K562 (cell line): ENCODE results near the gene KCNJ4. TPM values are rescaled to one million over a fixed set of nuclear protein-coding genes. Genes with fewer than 3 reads are reported as not detected.

ENCODE experiments used
- BCOR ChIP-seq: fragments of 450-650 bp; IDR thresholded peaks from 2 replicates; pipeline ENCODE4 v1.6.1; 2016
- CHD1 ChIP-seq: fragments of 200-600 bp; sonication (generic); IDR thresholded peaks from one replicate; pipeline ENCODE4 v1.6.1; 2012; ENCODE audit warnings: mild to moderate bottlenecking, moderate library complexity, low read length, inconsistent platforms
- CTBP1 ChIP-seq: fragments of 450-650 bp; IDR thresholded peaks from 2 replicates; pipeline ENCODE4 v1.6.1; 2016; ENCODE audit warnings: borderline replicate concordance
- ELF1 ChIP-seq: fragments of 200-800 bp; sonication (Bioruptor generic); IDR thresholded peaks from 2 replicates; pipeline ENCODE4 v1.6.1; 2016; ENCODE audit warnings: missing genetic modification characterization, missing compliant biosample characterization
- KDM5B ChIP-seq: fragments of 200-600 bp; sonication (generic); IDR thresholded peaks from 2 replicates; pipeline ENCODE4 v1.6.1; 2012; ENCODE audit warnings: low read depth, mild to moderate bottlenecking, moderate library complexity, low read length, control low read depth, inconsistent platforms; ENCODE audit not compliant: insufficient replicate concordance
- PHF8 ChIP-seq: fragments of 200-600 bp; sonication (generic); IDR thresholded peaks from 2 replicates; pipeline ENCODE4 v1.6.1; 2012; ENCODE audit warnings: mixed run types, mild to moderate bottlenecking, inconsistent platforms, low read length, moderate library complexity, borderline replicate concordance
- ZFX ChIP-seq: sonication (generic); formaldehyde crosslinking; IDR thresholded peaks from 2 replicates; pipeline ENCODE4 v1.8.0; 2022; ENCODE audit warnings: mild to moderate bottlenecking, missing genetic modification reagents, moderate library complexity
- ZNF511 ChIP-seq: sonication (generic); formaldehyde crosslinking; IDR thresholded peaks from 2 replicates; pipeline ENCODE4 v1.8.0; 2022; ENCODE audit warnings: mild to moderate bottlenecking, missing genetic modification reagents
- ZNF740 ChIP-seq, 3 experiments: fragments of 200-800 bp in 1 of 3; sonication (Bioruptor generic) in 1 of 3; sonication (generic) in 1 of 3; formaldehyde crosslinking in 1 of 3; IDR thresholded peaks; 2 replicates each; pipeline versions ENCODE4 v1.6.1 to v1.8.0; 2016 to 2022; ENCODE audit warnings: mild to moderate bottlenecking in 2 of 3, missing compliant biosample characterization in 2 of 3, missing genetic modification characterization in 2 of 3, missing genetic modification reagents in 1 of 3
- polyA plus RNA-seq, 8 experiments: library from polyadenylated mRNA; depleted of rRNA in 4 of 8; stranded (reverse) in 5 of 8; unstranded in 3 of 8; fragments of >200 nt; fragmentation: Nextera tagmentation in 2 of 8; fragmentation: Illumina TruSeq in 1 of 8; extraction: Ambion mirVana in 2 of 8; extraction: Trizol in 1 of 8; gene quantifications; 2 replicates each; pipeline versions ENCODE4 v1.2.1 to v1.2.3, GENCODE V29; 2011 to 2014; ENCODE audit warnings: inconsistent platforms in 1 of 8, missing spikeins in 1 of 8
- total RNA-seq, 7 experiments: library from RNA; depleted of rRNA in 6 of 7; stranded (reverse); fragments of >200 nt in 6 of 7; fragmentation: Illumina TruSeq in 2 of 7; extraction: Trizol in 2 of 7; gene quantifications; 2 replicates each; pipeline versions ENCODE4 v1.2.1 to v1.2.3, GENCODE V29; 2011 to 2021; ENCODE audit warnings: low replicate concordance in 1 of 7
- TF ChIP-seq, protein P1 (sequence below), 2 experiments: fragments of 450-650 bp; conservative IDR thresholded peaks; 2 replicates each; pipeline ENCODE4 v1.6.1; 2017; ENCODE audit warnings: mild to moderate bottlenecking in 2 of 2, moderate library complexity in 2 of 2
- TF ChIP-seq, protein P2 (sequence below): fragments of 450-650 bp; IDR thresholded peaks from 2 replicates; pipeline ENCODE4 v1.6.1; 2016; ENCODE audit warnings: mild to moderate bottlenecking, moderate library complexity

KCNJ4 gene
- total and polyA plus RNA-seq, 9 of the 15 experiments (the other 6 are each of a cell fraction or from before 2014, with no cell fraction given) = 0.07 to 0.55 (median 0.09) TPM; not detected in 4

- TF ChIP-seq, protein P1, sequence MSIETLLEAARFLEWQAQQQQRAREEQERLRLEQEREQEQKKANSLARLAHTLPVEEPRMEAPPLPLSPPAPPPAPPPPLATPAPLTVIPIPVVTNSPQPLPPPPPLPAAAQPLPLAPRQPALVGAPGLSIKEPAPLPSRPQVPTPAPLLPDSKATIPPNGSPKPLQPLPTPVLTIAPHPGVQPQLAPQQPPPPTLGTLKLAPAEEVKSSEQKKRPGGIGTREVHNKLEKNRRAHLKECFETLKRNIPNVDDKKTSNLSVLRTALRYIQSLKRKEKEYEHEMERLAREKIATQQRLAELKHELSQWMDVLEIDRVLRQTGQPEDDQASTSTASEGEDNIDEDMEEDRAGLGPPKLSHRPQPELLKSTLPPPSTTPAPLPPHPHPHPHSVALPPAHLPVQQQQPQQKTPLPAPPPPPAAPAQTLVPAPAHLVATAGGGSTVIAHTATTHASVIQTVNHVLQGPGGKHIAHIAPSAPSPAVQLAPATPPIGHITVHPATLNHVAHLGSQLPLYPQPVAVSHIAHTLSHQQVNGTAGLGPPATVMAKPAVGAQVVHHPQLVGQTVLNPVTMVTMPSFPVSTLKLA (conservative IDR thresholded peaks at IDR 0.05) = 0 out of 4 replicates have a peak, but pooled peaks of 1 of the 2 experiments have one; percentile 34
- TF ChIP-seq ZNF740 (CRISPR knock-in tag; IDR thresholded peaks at IDR 0.05) = 0 out of 2 replicates have a peak, but pooled peaks have one; percentile 44
- TF ChIP-seq ZNF740 (tag; IDR thresholded peaks at IDR 0.05) = no peak
- TF ChIP-seq ELF1 = 0 out of 2 replicates have a peak, but pooled peaks have one; percentile 49
- TF ChIP-seq CTBP1 = 0 out of 2 replicates have a peak, but pooled peaks have one; percentile 46
- TF ChIP-seq BCOR = peak; percentile 58
- peak; percentile 43 for TF ChIP-seq KDM5B
- TF ChIP-seq PHF8 = peak; percentile 78; the same call in 1 of the 2 replicates
- peak; percentile 70 for TF ChIP-seq ZFX (CRISPR knock-in tag)
- TF ChIP-seq CHD1 = peak; percentile 15
- TF ChIP-seq, protein P2, sequence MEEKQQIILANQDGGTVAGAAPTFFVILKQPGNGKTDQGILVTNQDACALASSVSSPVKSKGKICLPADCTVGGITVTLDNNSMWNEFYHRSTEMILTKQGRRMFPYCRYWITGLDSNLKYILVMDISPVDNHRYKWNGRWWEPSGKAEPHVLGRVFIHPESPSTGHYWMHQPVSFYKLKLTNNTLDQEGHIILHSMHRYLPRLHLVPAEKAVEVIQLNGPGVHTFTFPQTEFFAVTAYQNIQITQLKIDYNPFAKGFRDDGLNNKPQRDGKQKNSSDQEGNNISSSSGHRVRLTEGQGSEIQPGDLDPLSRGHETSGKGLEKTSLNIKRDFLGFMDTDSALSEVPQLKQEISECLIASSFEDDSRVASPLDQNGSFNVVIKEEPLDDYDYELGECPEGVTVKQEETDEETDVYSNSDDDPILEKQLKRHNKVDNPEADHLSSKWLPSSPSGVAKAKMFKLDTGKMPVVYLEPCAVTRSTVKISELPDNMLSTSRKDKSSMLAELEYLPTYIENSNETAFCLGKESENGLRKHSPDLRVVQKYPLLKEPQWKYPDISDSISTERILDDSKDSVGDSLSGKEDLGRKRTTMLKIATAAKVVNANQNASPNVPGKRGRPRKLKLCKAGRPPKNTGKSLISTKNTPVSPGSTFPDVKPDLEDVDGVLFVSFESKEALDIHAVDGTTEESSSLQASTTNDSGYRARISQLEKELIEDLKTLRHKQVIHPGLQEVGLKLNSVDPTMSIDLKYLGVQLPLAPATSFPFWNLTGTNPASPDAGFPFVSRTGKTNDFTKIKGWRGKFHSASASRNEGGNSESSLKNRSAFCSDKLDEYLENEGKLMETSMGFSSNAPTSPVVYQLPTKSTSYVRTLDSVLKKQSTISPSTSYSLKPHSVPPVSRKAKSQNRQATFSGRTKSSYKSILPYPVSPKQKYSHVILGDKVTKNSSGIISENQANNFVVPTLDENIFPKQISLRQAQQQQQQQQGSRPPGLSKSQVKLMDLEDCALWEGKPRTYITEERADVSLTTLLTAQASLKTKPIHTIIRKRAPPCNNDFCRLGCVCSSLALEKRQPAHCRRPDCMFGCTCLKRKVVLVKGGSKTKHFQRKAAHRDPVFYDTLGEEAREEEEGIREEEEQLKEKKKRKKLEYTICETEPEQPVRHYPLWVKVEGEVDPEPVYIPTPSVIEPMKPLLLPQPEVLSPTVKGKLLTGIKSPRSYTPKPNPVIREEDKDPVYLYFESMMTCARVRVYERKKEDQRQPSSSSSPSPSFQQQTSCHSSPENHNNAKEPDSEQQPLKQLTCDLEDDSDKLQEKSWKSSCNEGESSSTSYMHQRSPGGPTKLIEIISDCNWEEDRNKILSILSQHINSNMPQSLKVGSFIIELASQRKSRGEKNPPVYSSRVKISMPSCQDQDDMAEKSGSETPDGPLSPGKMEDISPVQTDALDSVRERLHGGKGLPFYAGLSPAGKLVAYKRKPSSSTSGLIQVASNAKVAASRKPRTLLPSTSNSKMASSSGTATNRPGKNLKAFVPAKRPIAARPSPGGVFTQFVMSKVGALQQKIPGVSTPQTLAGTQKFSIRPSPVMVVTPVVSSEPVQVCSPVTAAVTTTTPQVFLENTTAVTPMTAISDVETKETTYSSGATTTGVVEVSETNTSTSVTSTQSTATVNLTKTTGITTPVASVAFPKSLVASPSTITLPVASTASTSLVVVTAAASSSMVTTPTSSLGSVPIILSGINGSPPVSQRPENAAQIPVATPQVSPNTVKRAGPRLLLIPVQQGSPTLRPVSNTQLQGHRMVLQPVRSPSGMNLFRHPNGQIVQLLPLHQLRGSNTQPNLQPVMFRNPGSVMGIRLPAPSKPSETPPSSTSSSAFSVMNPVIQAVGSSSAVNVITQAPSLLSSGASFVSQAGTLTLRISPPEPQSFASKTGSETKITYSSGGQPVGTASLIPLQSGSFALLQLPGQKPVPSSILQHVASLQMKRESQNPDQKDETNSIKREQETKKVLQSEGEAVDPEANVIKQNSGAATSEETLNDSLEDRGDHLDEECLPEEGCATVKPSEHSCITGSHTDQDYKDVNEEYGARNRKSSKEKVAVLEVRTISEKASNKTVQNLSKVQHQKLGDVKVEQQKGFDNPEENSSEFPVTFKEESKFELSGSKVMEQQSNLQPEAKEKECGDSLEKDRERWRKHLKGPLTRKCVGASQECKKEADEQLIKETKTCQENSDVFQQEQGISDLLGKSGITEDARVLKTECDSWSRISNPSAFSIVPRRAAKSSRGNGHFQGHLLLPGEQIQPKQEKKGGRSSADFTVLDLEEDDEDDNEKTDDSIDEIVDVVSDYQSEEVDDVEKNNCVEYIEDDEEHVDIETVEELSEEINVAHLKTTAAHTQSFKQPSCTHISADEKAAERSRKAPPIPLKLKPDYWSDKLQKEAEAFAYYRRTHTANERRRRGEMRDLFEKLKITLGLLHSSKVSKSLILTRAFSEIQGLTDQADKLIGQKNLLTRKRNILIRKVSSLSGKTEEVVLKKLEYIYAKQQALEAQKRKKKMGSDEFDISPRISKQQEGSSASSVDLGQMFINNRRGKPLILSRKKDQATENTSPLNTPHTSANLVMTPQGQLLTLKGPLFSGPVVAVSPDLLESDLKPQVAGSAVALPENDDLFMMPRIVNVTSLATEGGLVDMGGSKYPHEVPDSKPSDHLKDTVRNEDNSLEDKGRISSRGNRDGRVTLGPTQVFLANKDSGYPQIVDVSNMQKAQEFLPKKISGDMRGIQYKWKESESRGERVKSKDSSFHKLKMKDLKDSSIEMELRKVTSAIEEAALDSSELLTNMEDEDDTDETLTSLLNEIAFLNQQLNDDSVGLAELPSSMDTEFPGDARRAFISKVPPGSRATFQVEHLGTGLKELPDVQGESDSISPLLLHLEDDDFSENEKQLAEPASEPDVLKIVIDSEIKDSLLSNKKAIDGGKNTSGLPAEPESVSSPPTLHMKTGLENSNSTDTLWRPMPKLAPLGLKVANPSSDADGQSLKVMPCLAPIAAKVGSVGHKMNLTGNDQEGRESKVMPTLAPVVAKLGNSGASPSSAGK = 0 out of 2 replicates have a peak, but pooled peaks have one; percentile 26
- 0 out of 2 replicates have a peak, but pooled peaks have one; percentile 5 for TF ChIP-seq ZNF511 (CRISPR knock-in tag)
Measured at GRCh38 chr22:38467438-38467903, 12.5 kb upstream of the KCNJ4 start (continued).
